WERI-Rb-1 (cell line): ENCODE data around the gene PREX1.
"Not testable (repeated sequence)": the region's sequence is repeated elsewhere in the genome, so short reads cannot be mapped to it uniquely, and the experiment has no call there.

Source experiments
- DNase-seq: peaks from one replicate; pipeline ENCODE4 v3.0.0-alpha.2; 2020
- H3K27ac ChIP-seq: fragments of 250-450 bp; sonication (Bioruptor Pico); 2 replicates; pipeline ENCODE4 v1.5.1; 2020; ENCODE audit warnings: mild to moderate bottlenecking, moderate library complexity
- H3K27me3 ChIP-seq: fragments of 250-450 bp; sonication (Bioruptor Pico); 2 replicates; pipeline ENCODE4 v1.5.1; 2021; ENCODE audit warnings: mild to moderate bottlenecking, low read depth, moderate library complexity; ENCODE audit not compliant: insufficient read depth, severe bottlenecking
- H3K36me3 ChIP-seq: fragments of 250-450 bp; sonication (Bioruptor Pico); 2 replicates; pipeline ENCODE4 v1.5.1; 2020; ENCODE audit warnings: mild to moderate bottlenecking, moderate library complexity
- H3K4me3 ChIP-seq: 2 replicates; pipeline ENCODE4 v1.5.1; 2011; ENCODE audit warnings: low read depth, mild to moderate bottlenecking, control low read depth, low read length
- H3K9me3 ChIP-seq: fragments of 250-450 bp; sonication (Bioruptor Pico); 2 replicates; pipeline ENCODE4 v1.5.1; 2021; ENCODE audit warnings: mild to moderate bottlenecking, moderate library complexity; ENCODE audit not compliant: severe bottlenecking
- CTCF ChIP-seq: IDR thresholded peaks from 2 replicates; pipeline ENCODE4 v1.5.1; 2011; ENCODE audit warnings: low read depth, mild to moderate bottlenecking, control low read depth, inconsistent platforms, low read length

Gene PREX1

GRCh38 chr20:48849299-48849698, 21.5 kb upstream of the PREX1 start:
- H3K27me3 ChIP-seq: no peaks in the 10 kb centered on the region
- TF ChIP-seq CTCF: no peak
- no peak overlapping the region for H3K4me3 ChIP-seq
- no peak for DNase-seq
- no peak overlapping the region for H3K27ac ChIP-seq
- H3K9me3 ChIP-seq: peaks cover 3% of the 10 kb centered on the region
- no peaks in the 10 kb centered on the region for H3K36me3 ChIP-seq

- H3K27me3 ChIP-seq: no peaks in the 10 kb centered on the region
- no peak for TF ChIP-seq CTCF
- H3K4me3 ChIP-seq: no peak overlapping the region
- H3K27ac ChIP-seq: no peak overlapping the region
- H3K9me3 ChIP-seq: peaks cover 1% of the 10 kb centered on the region
- no peaks in the 10 kb centered on the region for H3K36me3 ChIP-seq
- DNase-seq: no peak
Measured at GRCh38 chr20:48847498-48848205, 19.9 kb upstream of the PREX1 start.

DNA sequence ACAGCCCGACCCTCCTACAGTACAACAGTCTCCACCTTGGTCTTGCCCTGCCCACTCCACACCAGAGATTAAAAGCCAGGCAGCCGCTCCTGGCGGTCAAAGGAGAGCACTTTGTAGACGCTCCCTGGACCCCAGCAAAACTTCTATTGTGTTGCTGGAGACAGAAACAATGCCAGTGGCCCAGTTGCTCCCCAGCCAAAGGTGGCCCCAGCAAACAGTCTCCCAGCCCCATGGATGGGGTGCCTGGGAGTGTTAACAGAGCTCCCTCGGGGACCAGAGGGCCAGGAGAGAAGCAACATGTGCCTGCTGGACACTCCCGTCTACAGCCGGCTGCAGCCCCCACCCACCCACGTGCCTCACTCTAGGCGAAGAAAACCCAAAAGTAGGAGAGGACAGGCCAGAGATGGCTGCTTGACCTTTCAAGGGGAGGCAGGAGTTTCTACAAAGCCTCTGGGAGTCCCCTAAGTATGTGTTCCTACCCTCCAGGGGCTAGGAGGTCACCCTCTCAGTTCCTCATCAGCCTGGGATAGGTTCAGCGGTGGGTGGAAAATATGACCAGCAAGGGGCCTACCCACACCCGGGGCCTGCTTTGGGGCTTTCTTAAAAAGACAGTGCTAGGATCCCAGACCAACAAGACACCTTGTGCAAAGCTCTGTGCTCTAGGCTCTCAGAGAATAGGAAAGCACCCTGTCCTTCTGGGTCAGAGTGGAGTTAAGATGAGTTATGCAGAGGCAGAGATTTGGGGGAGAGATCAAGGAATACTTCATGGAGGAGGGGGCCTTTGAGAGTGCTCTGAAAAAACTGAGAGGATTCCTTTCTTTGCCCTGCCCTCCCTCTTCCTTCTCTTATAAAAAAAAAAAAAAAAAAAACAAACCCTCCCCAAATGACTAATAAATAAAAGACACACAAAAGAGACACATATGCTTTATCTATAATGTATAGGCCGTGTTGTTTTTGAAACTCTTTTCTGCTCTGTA, 19.0 kb upstream of the PREX1 start:
- Histone ChIP-seq H3K27me3 (no peaks in the 10 kb centered on the region), H3K36me3 (no peaks in the 10 kb centered on the region), H3K4me3 (no peak overlapping the region), H3K9me3 (no peaks in the 10 kb centered on the region), H3K27ac (peak overlapping the region; percentile 51)
- peak; percentile 65 for DNase-seq
- no peak for TF ChIP-seq CTCF

GRCh38 chr20:48845721-48846306, 18.0 kb upstream of the PREX1 start:
- Histone ChIP-seq H3K9me3 (no peaks in the 10 kb centered on the region), H3K36me3 (no peaks in the 10 kb centered on the region), H3K27me3 (no peaks in the 10 kb centered on the region), H3K4me3 (no peak overlapping the region), H3K27ac (no peak overlapping the region)
- no peak for TF ChIP-seq CTCF
- DNase-seq: no peak

- DNase-seq: no peak
- H3K4me3 ChIP-seq: no peak overlapping the region
- H3K27ac ChIP-seq: no peak overlapping the region
Measured at GRCh38 chr20:48844996-48845395, 17.2 kb upstream of the PREX1 start.

GRCh38 chr20:48843896-48844295, 16.1 kb upstream of the PREX1 start:
- not testable (repeated sequence) for H3K36me3 ChIP-seq, H3K27me3 ChIP-seq, H3K4me3 ChIP-seq, H3K9me3 ChIP-seq, H3K27ac ChIP-seq, DNase-seq

More at GRCh38 chr20:48844996-48845395, 17.2 kb upstream of the PREX1 start:
- Histone ChIP-seq H3K9me3 (no peaks in the 10 kb centered on the region), H3K36me3 (no peaks in the 10 kb centered on the region), H3K27me3 (no peaks in the 10 kb centered on the region)
- TF ChIP-seq CTCF: no peak
